NCI-H128 (cell line): ENCODE results near the gene TCEA2.

Source experiments
- DNase-seq: peaks from one replicate; lab custom pipeline; 2025; ENCODE audit not compliant: unreplicated experiment; lab: John Stamatoyannopoulos, UW

Gene TCEA2

GRCh38 chr20:64092258-64093012, 29.4 kb downstream of the TCEA2 start:
- no peak for DNase-seq

GRCh38 chr20:64093013-64093503, 30.1 kb downstream of the TCEA2 start:
- DNase-seq = no peak

- DNase-seq = no peak
Measured at GRCh38 chr20:64095455-64095854, 32.5 kb downstream of the TCEA2 start.

GRCh38 chr20:64095927-64096326, 32.9 kb downstream of the TCEA2 start:
- DNase-seq = no peak

GRCh38 chr20:64096535-64096934, 33.5 kb downstream of the TCEA2 start:
- DNase-seq = no peak

- no peak for DNase-seq
Measured at GRCh38 chr20:64098471-64099013, 35.5 kb downstream of the TCEA2 start.

GRCh38 chr20:64099086-64099786, 36.2 kb downstream of the TCEA2 start:
- DNase-seq = no peak

GRCh38 chr20:64099880-64100565, 37.0 kb downstream of the TCEA2 start:
- DNase-seq = no peak

- no peak for DNase-seq
Measured at GRCh38 chr20:64100566-64100888, 37.5 kb downstream of the TCEA2 start.

- no peak for DNase-seq
Measured at GRCh38 chr20:64100946-64101688, 38.1 kb downstream of the TCEA2 start.

- no peak for DNase-seq
Measured at GRCh38 chr20:64101731-64102621, 39.0 kb downstream of the TCEA2 start.

- DNase-seq = peak; percentile 63
Measured at GRCh38 chr20:64102647-64103354, 39.8 kb downstream of the TCEA2 start.

- DNase-seq = no peak
Measured at GRCh38 chr20:64103871-64104666, 41.1 kb downstream of the TCEA2 start.

GRCh38 chr20:64104667-64105451, 41.9 kb downstream of the TCEA2 start:
- no peak for DNase-seq

GRCh38 chr20:64105846-64106434, 42.9 kb downstream of the TCEA2 start:
- DNase-seq = no peak

- no peak for DNase-seq
Measured at GRCh38 chr20:64106435-64106961, 43.5 kb downstream of the TCEA2 start.
